ENCODE data around the gene USP54. TPM values are rescaled to one million over a fixed set of nuclear protein-coding genes. Genes with fewer than 3 reads are reported as not detected.
"Not testable (repeated sequence)": the region's sequence is repeated elsewhere in the genome, so short reads cannot be mapped to it uniquely, and the experiment has no call there.

Gene USP54
- total and polyA plus RNA-seq, 2 donors (not counting 3 experiments of a cell fraction or from before 2014, with no cell fraction given): 9.3 to 14.2 TPM

DNA sequence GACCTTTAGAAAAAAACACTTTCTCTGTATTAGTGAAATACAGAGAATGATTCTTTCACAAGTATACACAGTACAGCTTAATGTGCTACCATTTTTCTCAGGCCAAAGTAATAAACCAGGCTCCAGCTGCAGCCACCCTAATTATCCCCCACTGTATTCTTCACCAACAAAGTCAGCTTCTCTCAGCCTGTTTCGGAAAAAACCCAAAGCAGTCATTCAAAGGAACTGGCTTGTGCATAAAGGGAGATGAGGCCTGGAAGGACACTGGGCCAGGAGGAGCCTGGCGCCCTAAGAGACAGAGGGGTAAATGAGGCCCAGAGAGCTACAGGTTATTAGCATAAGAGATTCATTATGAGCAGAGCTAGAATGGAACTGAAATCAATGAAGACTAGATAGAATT, 9.2 kb downstream of the USP54 start:
- H3K4me3 ChIP-seq (replicated peaks in 1 of 3; ENCODE audit: insufficient read depth in 1 of 3, low read depth in 1 of 3, low read length in 3 of 3): no peak overlapping the region
- H3K27ac ChIP-seq (ENCODE audit: insufficient read depth, low read depth, low read length): no peak overlapping the region
- no peaks in the 10 kb centered on the region for H3K79me2 ChIP-seq (ENCODE audit: control insufficient read depth, insufficient read depth, low read length)
- H3K4me1 ChIP-seq (ENCODE audit: control insufficient read depth, extremely low read depth, insufficient read depth, low read length): peaks cover 11% of the 10 kb centered on the region
- peaks cover 5 to 13% of the 10 kb centered on the region in 2 experiments for H3K27me3 ChIP-seq (ENCODE audit: control insufficient read depth in 2 of 2, insufficient read depth in 2 of 2, low read length in 2 of 2)
- no peak overlapping the region for H2AFZ ChIP-seq (ENCODE audit: low read depth, low read length)
- no peak overlapping the region for H3K9ac ChIP-seq (replicated peaks; ENCODE audit: extremely low read depth, insufficient read depth, low read length)
- dilution Hi-C loops (cut with MboI; ENCODE audit: extremely low pct_ligation_motif_present, low sequenced_read_pairs) (no loop called here), intact Hi-C loops (cut with micrococcal nuclease) (no loop called here)
- ChIA-PET CTCF (interaction anchor here (0.8 to 1.6 kb wide), 2 partner anchors 9 to 13 kb away, joined by 3 to 6 read pairs; partner anchors contain the start of gene USP54), POLR2A (no interaction called here)
- H4K20me1 ChIP-seq (replicated peaks; ENCODE audit: control insufficient read depth, extremely low read depth, insufficient read depth, low read length): no peaks in the 10 kb centered on the region
- DNase-seq (ENCODE audit: low read depth, low spot score) (no peak), FAIRE-seq (no peak)
- TF ChIP-seq, protein P1, sequence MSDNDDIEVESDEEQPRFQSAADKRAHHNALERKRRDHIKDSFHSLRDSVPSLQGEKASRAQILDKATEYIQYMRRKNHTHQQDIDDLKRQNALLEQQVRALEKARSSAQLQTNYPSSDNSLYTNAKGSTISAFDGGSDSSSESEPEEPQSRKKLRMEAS (IDR thresholded peaks at IDR 0.05; ENCODE audit: insufficient read depth, insufficient read length): no peak
- TF ChIP-seq MYC (IDR thresholded peaks at IDR 0.05; ENCODE audit: low read depth, low read length) (no peak), FOS (IDR thresholded peaks at IDR 0.05; ENCODE audit: borderline replicate concordance, insufficient read depth, low read length) (no peak), POLR2A (IDR thresholded peaks at IDR 0.05; ENCODE audit: low read depth, low read length) (no peak), EZH2 (IDR thresholded peaks at IDR 0.05; ENCODE audit: borderline replicate concordance, low read depth, low read length, severe bottlenecking) (no peak), GATA2 (IDR thresholded peaks at IDR 0.05; ENCODE audit: insufficient read depth, insufficient read length, low read depth, low read length) (no peak), JUN (IDR thresholded peaks at IDR 0.05; ENCODE audit: borderline replicate concordance, insufficient read depth, insufficient read length, low read depth) (no peak), POLR2AphosphoS5 (IDR thresholded peaks at IDR 0.05; ENCODE audit: insufficient read depth, low read depth, low read length) (no peak)
- TF ChIP-seq, protein P2, sequence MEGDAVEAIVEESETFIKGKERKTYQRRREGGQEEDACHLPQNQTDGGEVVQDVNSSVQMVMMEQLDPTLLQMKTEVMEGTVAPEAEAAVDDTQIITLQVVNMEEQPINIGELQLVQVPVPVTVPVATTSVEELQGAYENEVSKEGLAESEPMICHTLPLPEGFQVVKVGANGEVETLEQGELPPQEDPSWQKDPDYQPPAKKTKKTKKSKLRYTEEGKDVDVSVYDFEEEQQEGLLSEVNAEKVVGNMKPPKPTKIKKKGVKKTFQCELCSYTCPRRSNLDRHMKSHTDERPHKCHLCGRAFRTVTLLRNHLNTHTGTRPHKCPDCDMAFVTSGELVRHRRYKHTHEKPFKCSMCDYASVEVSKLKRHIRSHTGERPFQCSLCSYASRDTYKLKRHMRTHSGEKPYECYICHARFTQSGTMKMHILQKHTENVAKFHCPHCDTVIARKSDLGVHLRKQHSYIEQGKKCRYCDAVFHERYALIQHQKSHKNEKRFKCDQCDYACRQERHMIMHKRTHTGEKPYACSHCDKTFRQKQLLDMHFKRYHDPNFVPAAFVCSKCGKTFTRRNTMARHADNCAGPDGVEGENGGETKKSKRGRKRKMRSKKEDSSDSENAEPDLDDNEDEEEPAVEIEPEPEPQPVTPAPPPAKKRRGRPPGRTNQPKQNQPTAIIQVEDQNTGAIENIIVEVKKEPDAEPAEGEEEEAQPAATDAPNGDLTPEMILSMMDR (IDR thresholded peaks at IDR 0.05; ENCODE audit: extremely low read depth in 1 of 2, insufficient read depth in 1 of 2, low read depth in 1 of 2, low read length in 2 of 2): no peak
- no peak overlapping the region for H3K4me2 ChIP-seq (ENCODE audit: insufficient read depth, low read length)
- no peaks in the 10 kb centered on the region for H3K9me1 ChIP-seq (replicated peaks; ENCODE audit: control insufficient read depth, extremely low read depth, insufficient read depth, low read length)
- no peaks in the 10 kb centered on the region for H3K9me3 ChIP-seq (replicated peaks; ENCODE audit: control insufficient read depth, insufficient read depth, low read length)
- no peaks in the 10 kb centered on the region for H3K36me3 ChIP-seq (ENCODE audit: control insufficient read depth in 2 of 2, extremely low read depth in 1 of 2, insufficient read depth in 2 of 2, low read length in 2 of 2)
- BruUV-seq (replicated peaks): no TSS peak

DNA sequence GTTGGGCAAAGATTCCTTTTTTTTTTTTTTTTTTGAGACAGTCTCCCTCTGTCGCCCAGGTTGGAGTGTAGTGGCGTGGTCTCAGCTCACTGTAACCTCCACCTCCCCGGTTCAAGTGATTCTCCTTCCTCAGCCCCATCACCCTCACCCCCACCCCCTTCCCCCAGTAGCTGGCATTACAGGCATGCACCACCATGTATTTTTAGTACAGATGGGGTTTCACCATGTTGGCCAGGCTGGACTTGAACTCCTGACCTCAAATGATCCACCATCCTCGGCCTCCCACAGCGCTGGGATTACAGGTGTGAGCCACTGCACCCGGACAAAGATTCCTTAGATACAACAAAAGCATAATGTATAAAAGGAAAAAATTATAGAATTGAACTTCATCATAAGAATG, 12.2 kb downstream of the USP54 start:
- BruUV-seq (replicated peaks); H2AFZ ChIP-seq (ENCODE audit: low read depth, low read length); H3K27me3 ChIP-seq (ENCODE audit: control insufficient read depth in 2 of 2, insufficient read depth in 2 of 2, low read length in 2 of 2); CTCF ChIA-PET; DNase-seq (ENCODE audit: low read depth, low spot score); H3K9ac ChIP-seq (replicated peaks; ENCODE audit: extremely low read depth, insufficient read depth, low read length); H3K36me3 ChIP-seq (ENCODE audit: control insufficient read depth in 2 of 2, extremely low read depth in 1 of 2, insufficient read depth in 2 of 2, low read length in 2 of 2); H3K27ac ChIP-seq (ENCODE audit: insufficient read depth, low read depth, low read length); POLR2A ChIA-PET; dilution Hi-C loops (cut with MboI; ENCODE audit: extremely low pct_ligation_motif_present, low sequenced_read_pairs); intact Hi-C loops (cut with micrococcal nuclease); H4K20me1 ChIP-seq (replicated peaks; ENCODE audit: control insufficient read depth, extremely low read depth, insufficient read depth, low read length); H3K9me3 ChIP-seq (replicated peaks; ENCODE audit: control insufficient read depth, insufficient read depth, low read length); H3K4me1 ChIP-seq (ENCODE audit: control insufficient read depth, extremely low read depth, insufficient read depth, low read length); FAIRE-seq; H3K79me2 ChIP-seq (ENCODE audit: control insufficient read depth, insufficient read depth, low read length); H3K4me3 ChIP-seq (replicated peaks in 1 of 3; ENCODE audit: insufficient read depth in 1 of 3, low read depth in 1 of 3, low read length in 3 of 3); H3K4me2 ChIP-seq (ENCODE audit: insufficient read depth, low read length); H3K9me1 ChIP-seq (replicated peaks; ENCODE audit: control insufficient read depth, extremely low read depth, insufficient read depth, low read length): not testable (repeated sequence)

All from endothelial cell of umbilical vein (primary cell).